ENCODE results near the gene FHL2.

Gene FHL2

GRCh38 chr2:105323111-105323510 lies 75.7 kb downstream of the FHL2 start:
- no peak for TF ChIP-seq CTCF (IDR thresholded peaks at IDR 0.05; ENCODE audit: extremely low read depth, missing control alignments)
- no peak for DNase-seq (ENCODE audit: low spot score)

GRCh38 chr2:105321875-105322646 lies 76.8 kb downstream of the FHL2 start:
- no peak for DNase-seq (ENCODE audit: low spot score)
- TF ChIP-seq CTCF (IDR thresholded peaks at IDR 0.05; ENCODE audit: extremely low read depth, missing control alignments), result no peak

- no peak for DNase-seq (ENCODE audit: low spot score)
- TF ChIP-seq CTCF (IDR thresholded peaks at IDR 0.05; ENCODE audit: extremely low read depth, missing control alignments), result no peak
These were observed 78.1 kb downstream of the FHL2 start for GRCh38 chr2:105320651-105321215.

- no peak for DNase-seq (ENCODE audit: low spot score)
- TF ChIP-seq CTCF (IDR thresholded peaks at IDR 0.05; ENCODE audit: extremely low read depth, missing control alignments), result no peak
These were observed 80.9 kb downstream of the FHL2 start for GRCh38 chr2:105317937-105318336.

- no peak for DNase-seq (ENCODE audit: low spot score)
- TF ChIP-seq CTCF (IDR thresholded peaks at IDR 0.05; ENCODE audit: extremely low read depth, missing control alignments), result no peak
These were observed 83.5 kb downstream of the FHL2 start for GRCh38 chr2:105315314-105315713.

- no peak for DNase-seq (ENCODE audit: low spot score)
- TF ChIP-seq CTCF (IDR thresholded peaks at IDR 0.05; ENCODE audit: extremely low read depth, missing control alignments), result no peak
These were observed 85.0 kb downstream of the FHL2 start for GRCh38 chr2:105313877-105314276.
